Lower leg skin (tissue), 3 donors: Measurements from ENCODE around the gene ME2.
"Not testable (repeated sequence)": the region's sequence is repeated elsewhere in the genome, so short reads cannot be mapped to it uniquely, and the experiment has no call there.

Experiments used
- CTCF ChIP-seq, 3 donors: fragments of 450-650 bp; IDR thresholded peaks; one replicate each; pipeline ENCODE4 v1.5.1; 2016; ENCODE audit warnings: antibody characterized with exemption in 3 of 3, mild to moderate bottlenecking in 3 of 3, moderate library complexity in 2 of 3
- POLR2A ChIP-seq, 2 donors: fragments of 450-650 bp; IDR thresholded peaks; one replicate each; pipeline ENCODE4 v1.6.1; 2016 to 2017; ENCODE audit warnings: antibody characterized with exemption in 2 of 2, mild to moderate bottlenecking in 1 of 2, moderate library complexity in 1 of 2

GRCh38 chr18:50880944-50881343 is 2.0 kb downstream of the ME2 start:
- not testable (repeated sequence) for TF ChIP-seq POLR2A, CTCF (IDR thresholded peaks at IDR 0.05)
